H9 (cell line): ENCODE results near the gene ARVCF. TPM values are rescaled to one million over a fixed set of nuclear protein-coding genes. Genes with fewer than 3 reads are reported as not detected.
A peak's percentile ranks its signal among the peaks of the same experiment; 100 is the strongest.

Experiments used
- DNase-seq: peaks from one replicate; pipeline ENCODE4 v3.0.0-alpha.2; 2017
- H2AFZ ChIP-seq: one replicate; pipeline ENCODE4 v1.6.1; 2013; ENCODE audit warnings: mild to moderate bottlenecking, low read length, control low read depth, moderate library complexity
- H2AK5ac ChIP-seq: 2 replicates; pipeline ENCODE4 v1.6.1; 2013; ENCODE audit warnings: low read length, control low read depth, mixed read lengths; ENCODE audit not compliant: insufficient read length
- H2BK120ac ChIP-seq: one replicate; pipeline ENCODE4 v1.6.1; 2013; ENCODE audit warnings: low read depth, mild to moderate bottlenecking, low read length, control low read depth, inconsistent platforms; ENCODE audit not compliant: poor library complexity, severe bottlenecking
- H2BK12ac ChIP-seq: 2 replicates; pipeline ENCODE4 v1.6.1; 2013; ENCODE audit warnings: low read length, control low read depth, mixed read lengths, low read depth; ENCODE audit not compliant: insufficient read length
- H2BK15ac ChIP-seq: 2 replicates; pipeline ENCODE4 v1.6.1; 2013; ENCODE audit warnings: low read depth, low read length, control low read depth
- H2BK20ac ChIP-seq: one replicate; pipeline ENCODE4 v1.6.1; 2013; ENCODE audit warnings: low read depth, mild to moderate bottlenecking, low read length, control low read depth, inconsistent platforms; ENCODE audit not compliant: poor library complexity, severe bottlenecking
- H2BK5ac ChIP-seq: 2 replicates; pipeline ENCODE4 v1.6.1; 2013; ENCODE audit warnings: low read length, control low read depth, mixed read lengths; ENCODE audit not compliant: insufficient read length
- H3K14ac ChIP-seq: 2 replicates; pipeline ENCODE4 v1.6.1; 2013; ENCODE audit warnings: low read length, control low read depth; ENCODE audit not compliant: insufficient read depth
- H3K18ac ChIP-seq: 2 replicates; pipeline ENCODE4 v1.6.1; 2013; ENCODE audit warnings: low read depth, mild to moderate bottlenecking, mixed read lengths, low read length, control low read depth; ENCODE audit not compliant: insufficient read length
- H3K23ac ChIP-seq: 2 replicates; pipeline ENCODE4 v1.6.1; 2013; ENCODE audit warnings: low read length, control low read depth, mixed read lengths, low read depth; ENCODE audit not compliant: insufficient read length
- H3K23me2 ChIP-seq: 2 replicates; pipeline ENCODE4 v1.6.1; 2013; ENCODE audit warnings: low read depth, mild to moderate bottlenecking, mixed read lengths, low read length, control low read depth; ENCODE audit not compliant: insufficient read length, poor library complexity, severe bottlenecking
- H3K27ac ChIP-seq: 2 replicates; pipeline ENCODE4 v1.5.1; 2013; ENCODE audit warnings: low read length, control low read depth, mixed read lengths, low read depth; ENCODE audit not compliant: insufficient read length
- H3K27me3 ChIP-seq: 2 replicates; pipeline ENCODE4 v1.6.1; 2013; ENCODE audit warnings: low read length, control low read depth, inconsistent platforms; ENCODE audit not compliant: insufficient read depth
- H3K4ac ChIP-seq: 2 replicates; pipeline ENCODE4 v1.6.1; 2013; ENCODE audit warnings: low read depth, mild to moderate bottlenecking, control low read depth, inconsistent platforms, low read length, moderate library complexity
- H3K4me1 ChIP-seq: 2 replicates; pipeline ENCODE4 v1.6.1; 2013; ENCODE audit warnings: low read length, control low read depth, inconsistent platforms; ENCODE audit not compliant: insufficient read depth
- H3K4me2 ChIP-seq: 2 replicates; pipeline ENCODE4 v1.6.1; 2013; ENCODE audit warnings: low read length, control low read depth, mixed read lengths; ENCODE audit not compliant: insufficient read length, insufficient read depth
- H3K56ac ChIP-seq: 2 replicates; pipeline ENCODE4 v1.6.1; 2013; ENCODE audit warnings: low read depth, mild to moderate bottlenecking, mixed read lengths, low read length, control low read depth; ENCODE audit not compliant: insufficient read length
- H3K79me1 ChIP-seq: 2 replicates; pipeline ENCODE4 v1.6.1; 2013; ENCODE audit warnings: low read depth, mild to moderate bottlenecking, moderate library complexity, low read length, control low read depth, inconsistent platforms; ENCODE audit not compliant: insufficient read depth, poor library complexity, severe bottlenecking
- H3K79me2 ChIP-seq: 2 replicates; pipeline ENCODE4 v1.6.1; 2013; ENCODE audit warnings: low read length, control low read depth, inconsistent platforms; ENCODE audit not compliant: insufficient read depth
- H3K9ac ChIP-seq: 2 replicates; pipeline ENCODE4 v1.6.1; 2013; ENCODE audit warnings: low read length, control low read depth, mixed read lengths; ENCODE audit not compliant: insufficient read length; ENCODE audit errors: extremely low read depth
- H3K9me3 ChIP-seq: one replicate; pipeline ENCODE4 v1.6.1; 2013; ENCODE audit warnings: low read depth, low read length, inconsistent platforms; ENCODE audit not compliant: control insufficient read depth
- H3T11ph ChIP-seq: one replicate; pipeline ENCODE4 v1.6.1; 2013; ENCODE audit warnings: mild to moderate bottlenecking, low read length, control low read depth, inconsistent platforms
- H4K20me1 ChIP-seq: one replicate; pipeline ENCODE4 v1.6.1; 2013; ENCODE audit not compliant: control insufficient read depth, insufficient read length, insufficient read depth
- H4K5ac ChIP-seq: 2 replicates; pipeline ENCODE4 v1.6.1; 2013; ENCODE audit warnings: low read depth, mild to moderate bottlenecking, mixed read lengths, low read length, control low read depth; ENCODE audit not compliant: insufficient read length
- H4K8ac ChIP-seq: replicated peaks from 2 replicates; pipeline ENCODE4 v1.6.1; 2013; ENCODE audit warnings: low read length, control low read depth, mixed read lengths, low read depth; ENCODE audit not compliant: insufficient read length
- H4K91ac ChIP-seq: 2 replicates; pipeline ENCODE4 v1.6.1; 2013; ENCODE audit warnings: low read depth, mild to moderate bottlenecking, moderate library complexity, mixed read lengths, low read length, control low read depth; ENCODE audit not compliant: insufficient read length
- H3K27ac Mint-ChIP-seq, 3 experiments: 2 replicates in 2 of 3; 3 replicates in 1 of 3; pipeline ENCODE4 v1.8.0; 2020 to 2021; ENCODE audit warnings: mixed read lengths in 3 of 3, mild to moderate bottlenecking in 1 of 3, moderate library complexity in 1 of 3
- H3K27me3 Mint-ChIP-seq: 2 replicates; pipeline ENCODE4 v1.8.0; 2021; ENCODE audit warnings: low read depth, mild to moderate bottlenecking, moderate library complexity, mixed read lengths
- H3K36me3 Mint-ChIP-seq, 3 experiments: 2 replicates in 2 of 3; 3 replicates in 1 of 3; pipeline ENCODE4 v1.8.0; 2020 to 2021; ENCODE audit warnings: low read depth in 3 of 3, mixed read lengths in 3 of 3; ENCODE audit not compliant: insufficient read depth in 1 of 3
- H3K4me1 Mint-ChIP-seq, 2 experiments: 2 replicates each; pipeline ENCODE4 v1.8.0; 2020; ENCODE audit warnings: mixed read lengths in 2 of 2
- H3K4me3 Mint-ChIP-seq, 2 experiments: 2 replicates in 1 of 2; 3 replicates in 1 of 2; pipeline ENCODE4 v1.8.0; 2020 to 2021; ENCODE audit warnings: mild to moderate bottlenecking in 2 of 2, mixed read lengths in 2 of 2, moderate library complexity in 1 of 2
- H3K9me3 Mint-ChIP-seq, 2 experiments: 2 replicates in 1 of 2; 3 replicates in 1 of 2; pipeline ENCODE4 v1.8.0; 2020; ENCODE audit warnings: mild to moderate bottlenecking in 2 of 2, mixed read lengths in 2 of 2, moderate library complexity in 1 of 2
- CTCF ChIP-seq: fragments of 200-600 bp; sonication (generic); conservative IDR thresholded peaks from 3 replicates; pipeline ENCODE4 v1.8.0; 2021; ENCODE audit warnings: antibody characterized with exemption, mild to moderate bottlenecking
- WGBS: extraction: QIAGEN DNeasy Blood & Tissue Kit; methylation state at CpG from one replicate; pipeline ENCODE4 v1.1.7; 2013; ENCODE audit warnings: missing lambda C conversion rate, low lambda C conversion rate, mixed read lengths; ENCODE audit not compliant: insufficient read length; ENCODE audit errors: extremely low coverage; 5-methylcytosine and 5-hydroxymethylcytosine counted together
- total RNA-seq: library from RNA; stranded (reverse); gene quantifications from 2 replicates; pipeline ENCODE4 v1.2.1, GENCODE V29; 2021

The ARVCF gene
- total RNA-seq, 1 experiment from 2014 or later = 40.7 TPM

- no peak within 1 kb of the TSS for H3K23ac ChIP-seq
- H3K27ac ChIP-seq = no peak within 1 kb of the TSS
- H4K20me1 ChIP-seq = no peaks in the 10 kb centered on the region
- peaks cover 43% of the 10 kb centered on the region for H3K27me3 Mint-ChIP-seq
- peak within 1 kb of the TSS; percentile 61 for H3K14ac ChIP-seq
- H3T11ph ChIP-seq = no peak within 1 kb of the TSS
- peaks cover 11 to 17% of the 10 kb centered on the region in 2 experiments for H3K4me1 Mint-ChIP-seq
- no peaks in the 10 kb centered on the region for H3K4me1 ChIP-seq
- peak within 1 kb of the TSS; percentile 85 to 92 for H3K4me3 Mint-ChIP-seq
- H3K4ac ChIP-seq = no peak within 1 kb of the TSS
- H3K27me3 ChIP-seq = peaks cover 27% of the 10 kb centered on the region
- no peak within 1 kb of the TSS; a peak in 2 of 7 replicates for H3K27ac Mint-ChIP-seq
- H3K9me3 ChIP-seq = no peaks in the 10 kb centered on the region
- no peak for TF ChIP-seq CTCF
- H3K4me2 ChIP-seq = peak within 1 kb of the TSS; percentile 80
- peak; percentile 90 for DNase-seq
- H2BK12ac ChIP-seq = no peak within 1 kb of the TSS
- H4K8ac ChIP-seq = no peak within 1 kb of the TSS
- no peaks in the 10 kb centered on the region; a peak in 1 of 7 replicates for H3K36me3 Mint-ChIP-seq
- no peak within 1 kb of the TSS for H2AK5ac ChIP-seq
- peaks cover 19% of the 10 kb centered on the region for H3K23me2 ChIP-seq
- H4K5ac ChIP-seq = no peak within 1 kb of the TSS
- H2BK15ac ChIP-seq = no peak within 1 kb of the TSS
- H3K79me2 ChIP-seq = no peaks in the 10 kb centered on the region
- no CpG with 5 or more reads among the region's 61 CpGs for whole genome bisulfite sequencing
- H2BK120ac ChIP-seq = no peak within 1 kb of the TSS
- no peak within 1 kb of the TSS for H3K56ac ChIP-seq
- H4K91ac ChIP-seq = no peak within 1 kb of the TSS
- no peaks in the 10 kb centered on the region for H3K9me3 Mint-ChIP-seq
- no peak within 1 kb of the TSS for H2BK20ac ChIP-seq
- peak within 1 kb of the TSS; percentile 51 for H3K9ac ChIP-seq
- H3K18ac ChIP-seq = no peak within 1 kb of the TSS
- H3K79me1 ChIP-seq = no peaks in the 10 kb centered on the region
- H2AFZ ChIP-seq = no peak within 1 kb of the TSS
- H2BK5ac ChIP-seq = no peak within 1 kb of the TSS
These were observed 4.0 kb upstream of the ARVCF start, which contains the start of gene TANGO2 for GRCh38 chr22:20020533-20021195. Gene TANGO2 (plus strand): TSS chr22:20021110. CDS start chr22:20036799, 15,689 bp downstream.
